Prostate gland (tissue), 2 donors: ENCODE data around the gene POU2F1. TPM values are rescaled to one million over a fixed set of nuclear protein-coding genes. Genes with fewer than 3 reads are reported as not detected.

Experiments used
- DNase-seq: peaks from one replicate; pipeline ENCODE4 v3.0.0-alpha.2; 2019; ENCODE audit warnings: low spot score
- H3K27ac ChIP-seq, 2 donors: fragments of 200-600 bp; sonication (generic); 2 replicates each; pipeline ENCODE4 v1.5.1; 2017 to 2019
- H3K27me3 ChIP-seq: fragments of 200-600 bp; sonication (generic); replicated peaks from 2 replicates; pipeline ENCODE4 v1.5.1; 2019; ENCODE audit not compliant: insufficient read depth
- H3K36me3 ChIP-seq, 2 donors: fragments of 200-600 bp; sonication (generic); 1 replicate in 1 of 2; 2 replicates in 1 of 2; pipeline versions ENCODE4 v1.5.1 to v1.8.1; 2017 to 2019
- H3K4me1 ChIP-seq: fragments of 200-600 bp; sonication (generic); replicated peaks from 2 replicates; pipeline ENCODE4 v1.5.1; 2019
- H3K4me3 ChIP-seq, 2 donors: fragments of 200-600 bp; sonication (generic); 2 replicates each; pipeline ENCODE4 v1.5.1; 2017 to 2019
- H3K9me3 ChIP-seq: fragments of 200-600 bp; sonication (generic); 2 replicates; pipeline ENCODE4 v1.5.1; 2017
- CTCF ChIP-seq, 4 experiments: fragments of 200-600 bp in 2 of 4; fragments of 450-650 bp in 2 of 4; sonication (generic) in 2 of 4; IDR thresholded peaks; 1 replicate in 3 of 4; 2 replicates in 1 of 4; pipeline ENCODE4 v1.5.1; 2016 to 2019; ENCODE audit warnings: antibody characterized with exemption in 4 of 4, mild to moderate bottlenecking in 2 of 4, moderate library complexity in 2 of 4
- POLR2A ChIP-seq: fragments of 450-650 bp; IDR thresholded peaks from one replicate; pipeline ENCODE4 v1.6.1; 2016; ENCODE audit warnings: antibody characterized with exemption, mild to moderate bottlenecking
- POLR2AphosphoS5 ChIP-seq: sonication (generic); formaldehyde crosslinking; IDR thresholded peaks from one replicate; pipeline ENCODE4 v1.6.1; 2017; ENCODE audit warnings: antibody characterized with exemption
- WGBS: methylation state at CpG from one replicate; pipeline ENCODE4 v1.1.5; 2018; 5-methylcytosine and 5-hydroxymethylcytosine counted together
- intact Hi-C: fragments of 100-400 bp; cut with DNase I; formaldehyde crosslinking; loops from one replicate; pipeline ENCODE4 v1.14.2; 2022
- total RNA-seq, 2 donors: library from RNA; depleted of rRNA; stranded (reverse); fragments of >200 nt; gene quantifications; one replicate each; pipeline ENCODE4 v1.1.0, GENCODE V29; 2016

Gene POU2F1
- total RNA-seq, 2 donors from 2014 or later, result 10.9 to 26.6 TPM

GRCh38 chr1:167270349-167271092 lies 49.8 kb downstream of the POU2F1 start:
- H3K27me3 ChIP-seq, result no peaks in the 10 kb centered on the region
- H3K4me3 ChIP-seq, result no peak overlapping the region
- no peak for TF ChIP-seq POLR2A
- TF ChIP-seq CTCF (IDR thresholded peaks at IDR 0.05), result no peak
- no peak for TF ChIP-seq POLR2AphosphoS5
- no peaks in the 10 kb centered on the region for H3K36me3 ChIP-seq
- H3K9me3 ChIP-seq, result no peaks in the 10 kb centered on the region
- no peak overlapping the region for H3K27ac ChIP-seq
- no peak for DNase-seq
- intact Hi-C loops, result no loop called here
- H3K4me1 ChIP-seq, result no peaks in the 10 kb centered on the region
- 54% methylated on average over 1 of the region's 1 CpG for WGBS

GRCh38 chr1:167272369-167272957 lies 51.8 kb downstream of the POU2F1 start:
- no peaks in the 10 kb centered on the region for H3K36me3 ChIP-seq
- H3K4me1 ChIP-seq, result no peaks in the 10 kb centered on the region
- WGBS, result 86% methylated on average over 3 of the region's 3 CpGs
- no peak overlapping the region for H3K27ac ChIP-seq
- intact Hi-C loops, result no loop called here
- no peaks in the 10 kb centered on the region for H3K9me3 ChIP-seq
- TF ChIP-seq POLR2AphosphoS5 (no peak), POLR2A (no peak), CTCF (IDR thresholded peaks at IDR 0.05) (no peak)
- no peak for DNase-seq
- H3K27me3 ChIP-seq, result no peaks in the 10 kb centered on the region
- no peak overlapping the region for H3K4me3 ChIP-seq

- H3K27ac ChIP-seq, result no peak overlapping the region
- no peaks in the 10 kb centered on the region for H3K9me3 ChIP-seq
- WGBS, result 68% methylated on average over 10 of the region's 12 CpGs
- H3K4me1 ChIP-seq, result no peaks in the 10 kb centered on the region
- intact Hi-C loops, result no loop called here
- no peaks in the 10 kb centered on the region for H3K36me3 ChIP-seq
- no peaks in the 10 kb centered on the region for H3K27me3 ChIP-seq
- DNase-seq, result no peak
- TF ChIP-seq POLR2A (no peak), CTCF (IDR thresholded peaks at IDR 0.05) (no peak), POLR2AphosphoS5 (no peak)
- no peak overlapping the region for H3K4me3 ChIP-seq
These were observed 52.5 kb downstream of the POU2F1 start for GRCh38 chr1:167273027-167273800.

- Histone ChIP-seq H3K9me3 (no peaks in the 10 kb centered on the region), H3K4me3 (no peak overlapping the region), H3K4me1 (no peaks in the 10 kb centered on the region), H3K36me3 (no peaks in the 10 kb centered on the region), H3K27ac (no peak overlapping the region), H3K27me3 (no peaks in the 10 kb centered on the region)
- intact Hi-C loops, result no loop called here
- DNase-seq, result no peak
- WGBS, result 77% methylated on average over 1 of the region's 1 CpG
- no peak for TF ChIP-seq POLR2A
- TF ChIP-seq POLR2AphosphoS5, result no peak
These were observed 53.4 kb downstream of the POU2F1 start for GRCh38 chr1:167274061-167274460.

- Histone ChIP-seq H3K36me3 (no peaks in the 10 kb centered on the region), H3K27me3 (no peaks in the 10 kb centered on the region), H3K4me1 (no peaks in the 10 kb centered on the region), H3K27ac (no peak overlapping the region), H3K9me3 (no peaks in the 10 kb centered on the region), H3K4me3 (no peak overlapping the region)
- TF ChIP-seq POLR2A, result no peak
- TF ChIP-seq POLR2AphosphoS5, result no peak
- no peak for TF ChIP-seq CTCF (IDR thresholded peaks at IDR 0.05)
- intact Hi-C loops, result no loop called here
- 95% methylated on average over 3 of the region's 3 CpGs for WGBS
- DNase-seq, result no peak
These were observed 56.3 kb downstream of the POU2F1 start for GRCh38 chr1:167276969-167277368.
